ENCODE data around the gene HFE.

- TF ChIP-seq CTCF (IDR thresholded peaks at IDR 0.05; ENCODE audit: insufficient read depth, low read length) (no peak), REST (IDR thresholded peaks at IDR 0.05; ENCODE audit: insufficient replicate concordance, low read depth) (no peak), GABPA (IDR thresholded peaks at IDR 0.05; ENCODE audit: low read depth) (no peak), POLR2AphosphoS5 (IDR thresholded peaks at IDR 0.05; ENCODE audit: low read depth) (no peak)
These were observed 43.5 kb downstream of the HFE start for GRCh38 chr6:26130581-26131249.

Measured in HL-60 (cell line).